Fibroblast of skin of left quadriceps (primary cell): Measurements from ENCODE around the gene ZNF674.

Experiments
- DNase-seq, 2 experiments: peaks; one replicate each; pipeline ENCODE4 v3.0.0-alpha.2; 2013; ENCODE audit warnings: low read depth in 2 of 2

The ZNF674 gene

GRCh38 chrX:46545111-46546005, at the start of gene ZNF674:
Gene ZNF674 (minus strand): TSS chrX:46545421. CDS start chrX:46542087, 3,334 bp downstream.
- DNase-seq = peak; percentile 79 to 81

DNA sequence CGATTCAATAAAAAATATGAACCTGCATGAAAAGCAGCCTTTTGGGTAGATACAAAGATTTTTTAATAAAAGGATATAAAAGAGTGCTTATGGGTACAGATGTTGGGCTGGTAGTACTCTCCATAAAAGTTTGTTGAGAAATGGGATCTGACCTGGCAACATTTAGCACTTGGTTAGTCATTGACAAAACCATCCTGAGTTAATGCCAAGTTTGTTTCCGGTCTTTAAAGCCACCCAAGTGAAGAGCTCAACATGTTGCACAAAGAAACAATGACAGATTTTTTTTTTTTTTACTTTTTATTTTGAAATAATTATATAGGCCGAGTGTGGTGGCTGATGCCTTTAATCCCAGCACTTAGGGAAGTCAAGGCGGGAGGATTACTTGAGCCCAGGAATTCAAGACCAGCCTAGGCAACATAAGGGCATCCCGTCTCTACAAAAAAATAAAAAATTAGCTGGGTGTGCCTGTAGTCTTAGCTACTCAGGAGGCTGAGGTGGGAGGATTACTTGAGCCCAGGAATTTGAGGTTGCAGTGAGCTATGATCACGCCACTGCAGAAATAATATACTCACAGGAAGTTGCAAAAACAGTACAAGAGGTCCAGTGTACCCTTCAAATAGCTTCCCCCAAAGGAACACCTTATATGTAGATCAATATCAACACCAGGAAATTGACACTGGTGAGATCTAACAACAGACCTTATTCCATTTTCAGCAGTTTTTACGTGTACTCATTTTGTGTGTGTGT, 44.9 kb upstream of the ZNF674 start:
- DNase-seq = no peak

GRCh38 chrX:46588263-46588662, 43.0 kb upstream of the ZNF674 start:
- DNase-seq = peak; percentile 53 to 57

- no peak for DNase-seq
Observed at GRCh38 chrX:46587753-46588171, 42.5 kb upstream of the ZNF674 start.

DNA sequence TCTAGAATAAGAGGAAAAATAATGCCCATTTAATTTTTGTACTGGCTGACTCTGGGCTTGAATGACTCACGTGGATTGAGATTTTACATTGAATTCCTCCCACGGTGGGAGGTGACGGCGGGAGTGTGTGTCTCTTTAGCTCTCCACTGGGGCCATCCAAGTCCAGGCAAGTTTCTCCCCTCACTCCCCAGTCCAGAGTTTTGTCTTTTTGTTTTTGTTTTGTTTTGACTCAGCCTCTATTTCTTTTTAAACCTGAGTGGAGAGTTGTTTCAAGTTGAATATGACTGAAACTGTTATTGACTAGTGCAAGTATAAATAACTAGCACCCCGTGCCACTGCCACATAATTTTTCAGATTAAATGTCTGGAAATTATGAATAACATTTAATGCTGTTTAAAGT, 41.9 kb upstream of the ZNF674 start:
- DNase-seq = no peak

- DNase-seq = no peak
Observed at GRCh38 chrX:46584736-46585135, 39.5 kb upstream of the ZNF674 start.

DNA sequence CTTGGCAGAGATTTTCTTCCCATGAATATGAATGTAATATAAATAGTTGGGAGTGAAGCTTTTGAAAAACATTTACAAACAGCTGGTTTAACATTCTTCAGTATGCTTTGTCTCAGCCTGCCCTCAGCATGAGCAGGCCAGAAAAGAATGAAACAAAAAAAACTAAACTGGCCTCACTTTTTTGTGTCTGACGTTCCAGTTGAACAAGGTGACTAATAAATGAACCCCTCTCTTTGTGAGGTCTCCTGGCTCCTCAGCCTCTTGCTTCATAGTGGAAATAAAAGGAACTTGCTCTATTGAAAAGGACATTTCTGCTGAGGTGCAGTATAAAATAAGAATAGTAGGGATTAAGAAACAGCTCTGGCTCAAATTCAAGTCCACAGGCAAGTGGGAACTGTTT, 37.7 kb upstream of the ZNF674 start:
- peak; percentile 72 to 73 for DNase-seq

GRCh38 chrX:46582325-46582724, 37.1 kb upstream of the ZNF674 start:
- DNase-seq = no peak

DNA sequence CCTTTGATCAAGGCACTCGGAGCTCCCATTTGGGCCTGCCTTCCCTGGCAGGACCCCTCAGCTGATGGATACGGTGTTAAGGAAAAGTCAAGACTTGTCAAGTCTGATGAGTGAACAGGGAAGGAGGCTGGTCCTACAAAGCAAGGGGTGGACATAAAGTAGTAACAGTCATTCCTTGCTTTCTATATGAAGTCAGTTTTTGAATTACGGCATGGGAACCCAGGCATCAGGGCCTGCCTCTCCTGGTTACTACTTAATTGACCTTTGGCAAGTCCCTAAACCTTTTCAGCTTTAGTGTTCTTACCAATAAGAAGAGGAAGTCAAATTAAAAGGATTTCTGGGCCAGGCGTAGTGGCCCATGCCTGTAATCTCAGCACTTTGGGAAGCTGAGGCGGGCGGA, 35.4 kb upstream of the ZNF674 start:
- DNase-seq = no peak

- DNase-seq = no peak
Observed at GRCh38 chrX:46579250-46579649, 34.0 kb upstream of the ZNF674 start.

- no peak for DNase-seq
Observed at GRCh38 chrX:46577221-46578005, 32.2 kb upstream of the ZNF674 start.

DNA sequence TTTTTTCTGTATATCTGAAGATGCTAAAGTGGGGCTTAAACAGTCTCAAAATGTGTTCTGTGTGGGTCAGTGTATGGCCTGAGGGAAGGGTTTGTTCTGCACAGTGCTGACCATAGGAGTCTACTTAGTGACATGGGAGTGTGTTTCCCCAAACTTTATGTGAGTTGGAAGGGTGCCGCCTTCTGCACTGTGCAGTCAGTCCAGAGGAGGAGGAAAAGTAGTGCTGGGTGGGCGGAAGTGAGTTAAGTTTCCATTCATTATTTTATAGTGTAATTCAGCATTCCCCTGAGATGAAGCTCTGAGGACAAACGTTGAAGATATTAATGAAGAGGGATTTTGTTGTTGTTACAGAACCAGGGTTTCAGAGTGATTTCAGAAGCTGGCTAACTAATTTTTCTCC, 31.2 kb upstream of the ZNF674 start:
- DNase-seq = no peak

- no peak for DNase-seq
Observed at GRCh38 chrX:46575991-46576392, 30.8 kb upstream of the ZNF674 start.

- DNase-seq = no peak
Observed at GRCh38 chrX:46575586-46575985, 30.4 kb upstream of the ZNF674 start.

DNA sequence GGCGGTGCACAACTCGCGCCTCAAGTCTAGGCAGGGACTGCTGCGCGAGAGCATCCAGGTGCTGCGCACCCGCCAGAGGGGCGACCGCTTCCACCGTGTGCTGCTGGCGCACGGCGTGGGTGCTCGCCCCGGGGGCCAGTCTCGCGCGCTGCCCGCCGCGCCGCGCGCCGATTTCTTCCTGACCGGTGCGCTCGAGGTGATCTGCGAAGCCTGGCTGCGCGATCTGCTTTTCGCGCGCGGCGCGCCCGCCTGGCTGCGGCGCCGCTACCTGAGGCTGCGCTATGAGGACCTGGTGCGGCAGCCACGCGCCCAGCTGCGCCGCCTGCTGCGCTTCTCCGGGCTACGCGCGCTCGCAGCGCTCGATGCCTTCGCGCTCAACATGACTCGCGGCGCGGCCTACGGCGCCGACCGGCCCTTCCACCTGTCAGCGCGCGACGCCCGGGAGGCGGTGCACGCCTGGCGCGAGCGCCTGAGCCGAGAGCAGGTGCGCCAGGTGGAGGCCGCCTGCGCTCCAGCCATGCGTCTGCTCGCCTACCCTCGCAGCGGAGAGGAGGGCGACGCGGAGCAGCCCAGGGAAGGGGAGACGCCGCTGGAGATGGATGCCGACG, 29.7 kb upstream of the ZNF674 start:
- DNase-seq = no peak

- DNase-seq = no peak
Observed at GRCh38 chrX:46573892-46574773, 28.9 kb upstream of the ZNF674 start.

DNA sequence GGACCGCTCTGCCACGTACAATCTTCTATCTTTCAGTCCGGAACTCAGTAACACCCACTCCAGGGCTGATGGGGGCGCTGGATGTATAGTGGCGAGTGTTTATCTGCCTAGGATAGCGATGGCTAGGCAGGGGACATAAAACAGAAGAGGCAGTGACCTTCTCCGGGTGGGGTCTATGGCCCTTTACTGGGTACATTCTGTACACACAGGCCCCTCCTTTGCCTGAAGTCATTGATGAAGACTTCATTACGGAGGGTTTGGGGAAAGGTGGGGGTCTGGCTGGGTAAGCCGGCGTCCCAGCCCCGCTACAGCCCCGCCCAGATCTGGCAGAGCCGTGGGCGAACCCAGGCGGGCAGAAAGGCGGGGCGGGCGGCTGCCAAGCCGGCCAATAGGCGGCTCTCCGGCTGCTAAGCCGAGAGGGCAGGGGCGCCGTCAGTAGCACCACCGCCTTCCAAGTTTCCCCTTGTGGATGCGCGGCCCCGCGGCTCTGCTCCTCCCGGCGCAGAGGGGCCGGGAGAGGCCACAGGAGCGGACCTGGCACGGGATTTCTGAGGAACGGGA, 28.2 kb upstream of the ZNF674 start, which contains the start of gene CHST7:
Gene CHST7, plus strand, starts transcription at position 435 of the 561 bp plus-strand sequence. CDS start 167 bp downstream, outside the sequence.
- no peak for DNase-seq

DNA sequence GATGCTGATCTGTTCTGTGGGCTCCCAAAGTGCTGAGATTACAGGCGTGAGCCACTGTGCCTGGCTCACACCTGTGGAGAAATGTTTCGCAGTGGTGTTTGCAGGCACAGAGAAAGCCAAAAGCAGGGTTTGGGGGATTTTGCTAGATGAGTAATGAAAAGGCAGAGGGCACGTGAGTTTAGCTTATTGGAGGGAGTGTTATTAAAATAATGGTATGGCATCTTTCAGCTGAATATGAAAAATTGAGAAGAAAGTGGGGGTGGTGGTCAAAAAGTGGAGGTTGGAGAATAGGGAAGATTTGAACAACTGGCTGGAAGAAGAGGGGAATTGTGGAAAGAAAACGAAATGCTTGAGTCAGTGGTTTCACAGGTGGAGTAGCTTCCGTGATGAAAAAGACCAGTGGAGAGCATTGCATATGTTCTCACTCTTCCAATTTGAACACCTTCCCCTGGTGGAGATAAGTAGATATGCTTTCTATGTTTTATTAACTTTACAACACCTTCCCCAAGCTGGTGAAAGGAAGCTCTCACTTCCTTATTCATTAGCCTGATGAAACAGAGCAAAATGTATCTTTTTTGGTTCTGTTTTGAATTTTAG, 27.2 kb upstream of the ZNF674 start:
- no peak for DNase-seq

DNA sequence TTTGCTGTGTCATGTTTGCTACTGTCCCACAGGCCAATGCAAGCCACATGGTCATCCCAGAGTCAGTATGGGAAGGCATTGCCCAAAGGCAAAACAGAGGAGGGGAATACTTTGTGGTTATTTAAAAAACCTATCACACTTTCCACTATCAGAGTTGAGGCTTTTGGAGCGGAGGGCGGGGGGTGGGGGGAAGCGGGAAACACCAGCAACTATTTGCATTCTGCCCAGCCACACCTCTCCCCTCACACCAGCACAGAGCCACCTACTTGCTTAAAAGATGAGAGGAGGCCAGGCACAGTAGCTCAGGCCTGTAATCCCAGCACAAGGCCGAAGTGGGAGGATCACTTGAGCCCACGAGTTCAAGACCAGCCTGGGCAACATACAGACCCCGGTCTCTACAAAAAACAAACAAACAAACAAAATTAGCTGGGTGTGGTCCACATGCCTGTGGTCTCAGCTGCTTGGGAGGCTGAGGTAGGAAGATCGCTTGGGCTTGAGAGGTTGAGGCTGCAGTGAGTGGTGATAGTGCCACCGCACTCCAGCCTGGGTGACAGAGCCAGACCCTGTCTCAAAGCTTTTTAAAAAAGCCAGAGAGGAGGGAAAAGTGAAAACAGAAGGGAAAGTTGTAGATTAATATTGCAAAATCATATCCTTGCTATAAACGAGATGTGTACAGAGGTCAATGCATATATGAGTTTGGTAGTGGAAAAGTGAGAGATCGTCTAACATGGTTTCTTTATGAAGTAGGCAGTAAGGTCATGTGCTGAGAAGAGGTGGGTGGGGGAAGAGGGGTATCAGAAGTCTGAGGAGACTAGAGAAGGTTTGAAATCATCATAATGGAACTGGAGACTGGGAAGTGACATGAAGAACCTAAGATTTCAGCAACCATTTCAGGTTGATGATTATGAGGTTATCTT, 26.5 kb upstream of the ZNF674 start:
- DNase-seq = no peak
